Loucy (cell line): ENCODE data around the gene FBXL14.

Experiments
- H2AFZ ChIP-seq: fragments of 200-600 bp; sonication (generic); 2 replicates; pipeline ENCODE4 v1.6.0; 2016; ENCODE audit warnings: antibody characterized with exemption, mild to moderate bottlenecking, low read length, moderate library complexity
- H3F3A ChIP-seq: fragments of 200-600 bp; 2 replicates; pipeline ENCODE4 v1.6.0; 2016; ENCODE audit warnings: antibody characterized with exemption, low read depth, mild to moderate bottlenecking
- H3K27me3 ChIP-seq: fragments of 200-600 bp; sonication (generic); 2 replicates; pipeline ENCODE4 v1.6.1; 2014; ENCODE audit warnings: low read length, mild to moderate bottlenecking; ENCODE audit not compliant: insufficient read depth, poor library complexity, severe bottlenecking
- H3K36me3 ChIP-seq: fragments of 200-600 bp; sonication (generic); 2 replicates; pipeline ENCODE4 v1.6.1; 2016; ENCODE audit warnings: low read length; ENCODE audit not compliant: insufficient read depth
- H3K4me1 ChIP-seq: fragments of 200-600 bp; sonication (generic); 2 replicates; pipeline ENCODE4 v1.5.1; 2014; ENCODE audit warnings: low read length, mild to moderate bottlenecking; ENCODE audit not compliant: insufficient read depth, poor library complexity, severe bottlenecking
- H3K4me2 ChIP-seq: fragments of 200-600 bp; sonication (generic); 2 replicates; pipeline ENCODE4 v1.6.0; 2014; ENCODE audit warnings: antibody characterized with exemption, low read length, low read depth, mild to moderate bottlenecking; ENCODE audit not compliant: poor library complexity, severe bottlenecking
- H3K4me3 ChIP-seq: fragments of 200-600 bp; sonication (generic); 2 replicates; pipeline ENCODE4 v1.5.1; 2014; ENCODE audit warnings: low read length, mild to moderate bottlenecking, mixed read lengths; ENCODE audit not compliant: poor library complexity, severe bottlenecking
- H3K79me2 ChIP-seq: fragments of 200-600 bp; sonication (generic); 2 replicates; pipeline ENCODE4 v1.6.1; 2014; ENCODE audit warnings: low read length; ENCODE audit not compliant: insufficient read depth
- H3K9ac ChIP-seq: fragments of 200-600 bp; sonication (generic); 2 replicates; pipeline ENCODE4 v1.6.0; 2014; ENCODE audit warnings: mild to moderate bottlenecking, low read depth, low read length, moderate library complexity; ENCODE audit not compliant: poor library complexity, severe bottlenecking
- H3K9me2 ChIP-seq: fragments of 200-600 bp; sonication (generic); replicated peaks from 2 replicates; pipeline ENCODE4 v1.6.1; 2016; ENCODE audit warnings: low read depth, low read length, mixed read lengths
- H3K9me3 ChIP-seq: fragments of 200-600 bp; sonication (generic); 2 replicates; pipeline ENCODE4 v1.6.1; 2014; ENCODE audit warnings: mild to moderate bottlenecking, antibody characterized with exemption, low read length, low read depth; ENCODE audit not compliant: insufficient read depth
- H4K20me1 ChIP-seq: fragments of 200-600 bp; sonication (generic); 2 replicates; pipeline ENCODE4 v1.6.0; 2014; ENCODE audit warnings: antibody characterized with exemption, low read length, mild to moderate bottlenecking; ENCODE audit not compliant: insufficient read depth, poor library complexity, severe bottlenecking
- EZH2phosphoT487 ChIP-seq: fragments of 200-600 bp; IDR thresholded peaks from 2 replicates; pipeline ENCODE4 v1.6.1; 2018; ENCODE audit warnings: antibody characterized with exemption, mild to moderate bottlenecking, moderate library complexity, borderline replicate concordance
- TF ChIP-seq, protein P1 (sequence below): fragments of 200-600 bp; sonication (generic); conservative IDR thresholded peaks from 2 replicates; pipeline ENCODE4 v1.5.1; 2014; ENCODE audit warnings: mild to moderate bottlenecking, antibody characterized with exemption, low read length

The FBXL14 gene, protein sequence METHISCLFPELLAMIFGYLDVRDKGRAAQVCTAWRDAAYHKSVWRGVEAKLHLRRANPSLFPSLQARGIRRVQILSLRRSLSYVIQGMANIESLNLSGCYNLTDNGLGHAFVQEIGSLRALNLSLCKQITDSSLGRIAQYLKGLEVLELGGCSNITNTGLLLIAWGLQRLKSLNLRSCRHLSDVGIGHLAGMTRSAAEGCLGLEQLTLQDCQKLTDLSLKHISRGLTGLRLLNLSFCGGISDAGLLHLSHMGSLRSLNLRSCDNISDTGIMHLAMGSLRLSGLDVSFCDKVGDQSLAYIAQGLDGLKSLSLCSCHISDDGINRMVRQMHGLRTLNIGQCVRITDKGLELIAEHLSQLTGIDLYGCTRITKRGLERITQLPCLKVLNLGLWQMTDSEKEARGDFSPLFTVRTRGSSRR

DNA sequence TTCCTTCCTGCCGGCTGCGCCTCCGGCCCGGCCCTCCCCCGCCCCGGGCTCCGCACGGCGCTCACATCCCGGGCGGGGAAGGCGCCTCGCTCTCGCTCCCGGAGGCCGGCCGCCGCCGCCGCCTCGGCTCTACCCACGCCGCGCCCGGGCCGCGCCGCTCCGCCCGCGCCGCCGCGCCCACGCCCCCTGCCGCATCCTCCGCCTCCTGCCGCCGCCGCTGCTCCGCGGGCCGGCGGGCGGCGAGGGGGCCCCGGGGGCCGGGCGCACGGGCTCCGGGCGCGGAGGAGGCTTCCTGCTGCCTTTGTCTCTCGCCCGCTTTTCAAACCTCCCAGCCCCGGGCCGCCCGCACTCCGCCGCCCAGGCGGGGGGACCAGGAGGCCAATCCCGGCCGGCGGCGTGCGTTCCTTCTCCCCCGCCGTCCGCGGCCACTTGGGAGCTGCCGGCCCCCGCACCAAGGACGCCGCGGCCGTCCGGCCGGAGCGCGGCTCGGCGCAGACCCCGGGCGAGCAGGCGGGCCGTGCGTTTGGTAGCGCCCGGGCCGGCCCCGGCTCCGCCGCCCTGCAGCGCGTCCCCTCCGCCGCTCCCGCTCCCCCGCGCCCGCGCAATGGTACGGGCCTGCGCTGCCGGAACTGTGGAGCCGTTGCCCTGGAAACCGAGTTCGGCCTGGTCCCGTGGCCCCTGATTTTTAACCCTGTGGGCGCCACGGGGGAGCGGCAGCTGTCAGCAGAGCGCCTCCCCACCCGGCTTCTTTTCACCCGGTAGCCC, at the start of gene FBXL14:
Gene FBXL14 (minus strand): TSS at position 321 of the 765 bp plus-strand sequence. CDS start 515 bp downstream, outside the sequence.
- H2AFZ ChIP-seq = peak within 1 kb of the TSS; percentile 82
- H3F3A ChIP-seq = no peaks in the 10 kb centered on the region
- TF ChIP-seq EZH2phosphoT487 = no peak
- TF ChIP-seq, protein P1, sequence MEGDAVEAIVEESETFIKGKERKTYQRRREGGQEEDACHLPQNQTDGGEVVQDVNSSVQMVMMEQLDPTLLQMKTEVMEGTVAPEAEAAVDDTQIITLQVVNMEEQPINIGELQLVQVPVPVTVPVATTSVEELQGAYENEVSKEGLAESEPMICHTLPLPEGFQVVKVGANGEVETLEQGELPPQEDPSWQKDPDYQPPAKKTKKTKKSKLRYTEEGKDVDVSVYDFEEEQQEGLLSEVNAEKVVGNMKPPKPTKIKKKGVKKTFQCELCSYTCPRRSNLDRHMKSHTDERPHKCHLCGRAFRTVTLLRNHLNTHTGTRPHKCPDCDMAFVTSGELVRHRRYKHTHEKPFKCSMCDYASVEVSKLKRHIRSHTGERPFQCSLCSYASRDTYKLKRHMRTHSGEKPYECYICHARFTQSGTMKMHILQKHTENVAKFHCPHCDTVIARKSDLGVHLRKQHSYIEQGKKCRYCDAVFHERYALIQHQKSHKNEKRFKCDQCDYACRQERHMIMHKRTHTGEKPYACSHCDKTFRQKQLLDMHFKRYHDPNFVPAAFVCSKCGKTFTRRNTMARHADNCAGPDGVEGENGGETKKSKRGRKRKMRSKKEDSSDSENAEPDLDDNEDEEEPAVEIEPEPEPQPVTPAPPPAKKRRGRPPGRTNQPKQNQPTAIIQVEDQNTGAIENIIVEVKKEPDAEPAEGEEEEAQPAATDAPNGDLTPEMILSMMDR = no peak
- peak within 1 kb of the TSS; percentile 83 for H3K9ac ChIP-seq
- H3K4me2 ChIP-seq = peak within 1 kb of the TSS; percentile 99
- H3K4me3 ChIP-seq = peak within 1 kb of the TSS; percentile 82
- peaks cover 45% of the 10 kb centered on the region for H3K79me2 ChIP-seq
- peaks cover 44% of the 10 kb centered on the region for H4K20me1 ChIP-seq
- H3K4me1 ChIP-seq = peaks cover 52% of the 10 kb centered on the region
- no peaks in the 10 kb centered on the region for H3K9me2 ChIP-seq
- H3K9me3 ChIP-seq = no peaks in the 10 kb centered on the region
- H3K27me3 ChIP-seq = no peaks in the 10 kb centered on the region
- no peaks in the 10 kb centered on the region for H3K36me3 ChIP-seq

DNA sequence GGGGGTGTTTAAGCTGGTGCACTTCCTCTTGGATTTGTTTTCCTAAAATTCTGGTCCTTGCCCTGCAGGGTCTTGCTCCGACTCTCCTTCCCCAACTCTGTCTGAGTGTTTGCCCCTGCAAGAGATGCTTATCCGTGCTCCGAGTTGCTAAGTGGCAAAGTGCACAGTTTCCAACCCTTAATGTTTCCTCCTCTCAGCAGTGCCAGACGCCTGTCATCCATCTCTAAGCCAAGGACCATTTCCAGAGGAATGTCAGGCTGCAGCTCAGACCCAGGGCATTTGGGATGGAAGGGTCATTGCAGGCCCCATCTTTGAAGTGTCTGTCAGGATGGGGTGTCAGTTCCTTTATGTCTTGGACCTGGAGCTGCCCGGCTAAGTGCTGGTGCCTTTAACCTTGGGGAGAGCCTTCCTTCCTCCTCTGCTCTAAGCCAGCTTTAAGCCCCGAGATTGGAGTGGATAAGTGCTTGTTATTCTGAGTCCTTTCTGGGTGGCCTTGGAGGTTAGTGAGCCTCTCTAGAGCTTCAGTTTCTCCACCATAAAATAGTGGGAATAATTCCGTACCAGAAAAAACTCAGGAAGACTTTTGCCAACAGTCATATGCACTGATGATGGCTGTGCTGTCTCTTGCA, 49.6 kb upstream of the FBXL14 start:
- Histone ChIP-seq H3K27me3 (no peaks in the 10 kb centered on the region), H3K79me2 (no peaks in the 10 kb centered on the region), H3K36me3 (no peaks in the 10 kb centered on the region), H3K9ac (no peak overlapping the region), H4K20me1 (no peaks in the 10 kb centered on the region), H3K4me3 (no peak overlapping the region), H3K9me2 (no peaks in the 10 kb centered on the region), H3K4me1 (peaks cover 27% of the 10 kb centered on the region), H2AFZ (no peak overlapping the region), H3K4me2 (no peak overlapping the region), H3F3A (no peaks in the 10 kb centered on the region), H3K9me3 (no peaks in the 10 kb centered on the region)
- no peak for TF ChIP-seq EZH2phosphoT487
- TF ChIP-seq, protein P1 = no peak

DNA sequence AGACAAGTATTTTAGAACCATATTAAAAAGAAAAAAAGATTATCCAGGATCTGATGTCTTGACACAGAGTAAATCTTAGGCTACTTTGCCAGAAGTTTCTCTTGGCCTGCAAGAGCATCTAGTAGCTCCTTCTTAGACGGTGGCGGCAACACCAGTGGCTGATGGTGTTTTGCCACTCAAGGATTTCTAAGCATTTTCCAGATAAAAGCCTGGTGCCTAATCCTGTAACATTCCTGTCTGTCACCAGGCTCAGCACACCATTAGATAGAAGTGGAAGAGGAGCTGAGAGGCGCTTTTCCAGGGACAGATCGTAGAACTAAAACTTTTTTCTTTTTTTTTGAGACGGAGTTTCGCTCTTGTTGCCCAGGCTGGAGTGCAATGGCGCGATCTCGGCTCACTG, 48.7 kb upstream of the FBXL14 start:
- H4K20me1 ChIP-seq = no peaks in the 10 kb centered on the region
- no peak overlapping the region for H3K4me2 ChIP-seq
- H3K4me1 ChIP-seq = peaks cover 22% of the 10 kb centered on the region
- H3K79me2 ChIP-seq = no peaks in the 10 kb centered on the region
- no peaks in the 10 kb centered on the region for H3K27me3 ChIP-seq
- H3F3A ChIP-seq = no peaks in the 10 kb centered on the region
- no peak for TF ChIP-seq EZH2phosphoT487
- TF ChIP-seq, protein P1 = no peak
- no peaks in the 10 kb centered on the region for H3K9me2 ChIP-seq
- no peak overlapping the region for H2AFZ ChIP-seq
- H3K4me3 ChIP-seq = no peak overlapping the region
- H3K9me3 ChIP-seq = no peaks in the 10 kb centered on the region
- H3K9ac ChIP-seq = no peak overlapping the region
- no peaks in the 10 kb centered on the region for H3K36me3 ChIP-seq
